ENCODE results near the gene EDN2.

Gene EDN2

DNA sequence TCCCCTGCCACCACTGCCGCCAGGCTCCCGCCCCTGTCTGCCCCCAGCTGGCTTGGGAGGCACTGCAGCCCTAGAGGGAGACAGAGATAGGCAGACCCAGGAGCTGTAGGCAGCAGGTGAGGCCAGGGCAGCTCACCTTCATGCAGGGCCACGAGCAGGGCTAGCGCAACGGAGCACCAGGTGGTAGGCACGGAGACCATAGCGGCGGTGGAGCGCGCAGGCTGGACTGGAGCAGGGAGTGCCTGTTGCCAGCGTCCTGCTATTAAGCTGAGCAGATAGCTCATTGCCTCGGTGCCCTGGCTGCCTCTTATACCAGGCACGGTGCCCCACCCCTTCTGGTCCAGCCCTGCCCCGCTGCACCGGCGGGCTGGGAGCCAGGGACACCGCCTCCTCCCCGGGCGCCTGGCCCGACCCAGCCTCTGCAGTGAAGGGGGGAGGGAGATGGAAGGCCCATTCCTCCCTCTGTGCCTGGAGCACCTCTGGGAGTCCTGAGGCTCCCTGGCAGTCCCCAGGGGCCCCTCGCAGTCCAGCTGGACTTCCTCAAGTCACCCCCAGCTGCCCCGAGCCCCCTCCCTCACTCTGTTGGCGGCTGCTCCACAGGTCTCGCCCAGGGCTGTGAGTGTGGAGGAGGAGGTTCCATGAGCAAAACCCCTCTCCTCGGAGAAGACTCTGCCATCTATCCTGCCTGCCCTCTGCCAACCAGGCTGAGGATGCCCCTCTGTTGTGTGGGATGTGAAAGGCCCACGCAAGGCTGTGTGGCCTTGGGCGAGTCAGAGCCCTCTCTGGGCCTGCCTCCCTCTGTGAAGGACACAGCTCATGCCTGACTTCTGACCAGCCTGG is at the start of gene EDN2:
Gene EDN2 (minus strand): TSS at position 282 of the 840 bp plus-strand sequence. CDS start 82 bp downstream, at position 200.
- DNase-seq (ENCODE audit: low read depth), result no peak

DNA sequence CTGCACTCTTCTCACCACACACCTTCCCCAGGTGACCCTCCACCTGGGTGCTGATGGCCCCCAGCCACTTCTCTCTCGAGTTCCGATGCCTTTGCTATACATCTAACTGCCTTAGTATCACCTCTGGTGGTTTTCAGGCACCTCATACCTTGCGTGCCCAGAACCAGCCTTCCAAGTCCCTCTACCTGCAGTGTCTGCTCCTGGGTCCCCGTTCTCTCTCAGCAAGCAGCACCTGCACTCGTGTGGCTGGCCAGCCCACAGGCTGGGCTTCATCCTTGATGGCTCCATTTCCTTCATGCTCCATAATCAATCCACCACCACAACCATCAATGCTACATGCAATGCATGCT is 49.2 kb upstream of the EDN2 start:
- DNase-seq (ENCODE audit: low read depth), result no peak

DNA sequence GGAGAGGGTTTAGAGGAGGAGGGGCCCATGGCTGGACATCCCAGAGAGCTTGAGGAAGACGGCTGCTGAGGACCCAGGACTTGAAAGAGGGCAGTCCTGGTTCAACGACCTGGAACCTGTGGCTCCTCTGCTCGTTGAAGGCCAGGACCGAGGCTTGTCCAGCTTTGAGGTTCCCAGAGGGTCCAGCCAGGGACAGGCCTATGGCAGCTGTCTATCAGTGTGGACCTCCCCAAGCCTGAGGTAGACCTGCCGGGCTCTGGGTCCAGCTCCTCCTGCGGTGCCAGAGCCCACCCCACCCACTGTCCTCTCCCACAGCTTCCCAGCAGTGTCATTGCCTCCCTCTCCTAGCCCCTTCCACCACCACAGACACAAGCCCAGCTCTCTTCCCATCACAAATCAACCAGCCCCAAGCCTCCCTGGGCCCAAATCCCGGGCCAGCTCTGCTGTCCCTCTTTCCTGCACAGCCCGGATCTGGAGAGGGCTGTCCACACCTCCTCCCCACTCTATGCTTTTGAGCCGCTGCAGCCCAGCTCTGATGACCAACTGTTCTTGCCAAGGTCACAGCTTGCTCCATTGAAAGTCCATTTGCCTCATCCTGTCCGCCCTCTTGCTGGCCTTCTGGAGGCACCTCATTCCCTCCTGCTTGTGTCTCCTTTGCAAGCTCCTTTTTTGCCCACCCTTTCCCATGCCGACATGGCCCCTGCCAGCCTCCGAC is 48.7 kb upstream of the EDN2 start:
- DNase-seq (ENCODE audit: low read depth), result no peak

DNA sequence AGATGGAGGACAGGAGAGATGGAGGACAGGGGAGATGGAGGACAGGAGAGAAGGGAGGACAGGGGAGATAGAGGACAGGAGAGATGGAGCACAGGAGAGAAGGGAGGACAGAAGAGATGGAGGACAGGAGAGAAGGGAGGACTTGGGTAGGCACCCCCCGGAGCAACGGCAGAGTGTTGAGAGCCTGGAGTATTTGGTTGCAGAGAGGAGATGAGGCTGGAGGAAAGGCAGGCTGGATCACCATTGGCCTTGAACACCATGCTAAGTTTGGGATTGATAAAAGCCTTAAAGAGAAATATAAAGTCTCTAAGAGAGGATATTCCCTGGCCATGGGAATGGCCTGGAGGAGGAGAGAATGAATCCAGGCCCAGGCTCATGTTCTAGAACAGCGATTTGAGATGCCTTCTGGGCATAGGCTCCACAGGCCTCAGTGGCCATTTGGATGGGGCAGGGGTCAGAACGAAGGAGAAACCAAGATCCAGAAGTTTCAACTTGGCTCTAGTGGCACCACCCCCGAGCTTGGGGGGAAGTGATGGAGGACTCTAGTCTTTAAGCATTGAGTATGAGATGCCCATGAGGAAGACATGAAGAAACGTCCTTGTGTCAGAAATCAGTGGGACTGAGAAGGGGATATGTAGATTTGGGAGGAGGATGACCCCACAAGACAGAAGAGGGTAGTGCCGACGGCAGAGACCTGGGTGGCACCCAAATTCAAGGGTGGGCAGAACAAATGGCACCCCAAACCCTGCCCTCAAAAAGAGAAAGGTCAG is 47.9 kb upstream of the EDN2 start:
- DNase-seq (ENCODE audit: low read depth), result no peak

DNA sequence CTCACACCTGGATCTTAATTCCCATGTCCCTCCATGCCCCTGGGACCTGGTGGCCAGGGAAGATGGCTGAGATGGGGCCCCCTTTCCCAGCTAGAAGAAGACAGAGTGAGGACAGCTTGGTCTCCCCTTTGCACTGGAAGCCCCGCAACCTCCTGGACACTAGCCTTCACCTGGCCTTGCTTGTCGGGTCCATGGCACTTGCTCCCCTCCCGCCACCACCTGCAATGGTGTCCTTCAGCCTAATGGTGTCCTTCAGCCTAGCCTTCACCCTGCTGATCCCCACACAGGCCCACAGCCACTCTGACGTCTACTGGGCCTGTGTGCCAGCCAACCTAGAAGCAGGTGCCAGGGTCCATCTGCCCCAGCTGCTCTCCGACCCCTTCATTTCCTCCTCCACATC is 45.9 kb upstream of the EDN2 start:
- no peak for DNase-seq (ENCODE audit: low read depth)

DNA sequence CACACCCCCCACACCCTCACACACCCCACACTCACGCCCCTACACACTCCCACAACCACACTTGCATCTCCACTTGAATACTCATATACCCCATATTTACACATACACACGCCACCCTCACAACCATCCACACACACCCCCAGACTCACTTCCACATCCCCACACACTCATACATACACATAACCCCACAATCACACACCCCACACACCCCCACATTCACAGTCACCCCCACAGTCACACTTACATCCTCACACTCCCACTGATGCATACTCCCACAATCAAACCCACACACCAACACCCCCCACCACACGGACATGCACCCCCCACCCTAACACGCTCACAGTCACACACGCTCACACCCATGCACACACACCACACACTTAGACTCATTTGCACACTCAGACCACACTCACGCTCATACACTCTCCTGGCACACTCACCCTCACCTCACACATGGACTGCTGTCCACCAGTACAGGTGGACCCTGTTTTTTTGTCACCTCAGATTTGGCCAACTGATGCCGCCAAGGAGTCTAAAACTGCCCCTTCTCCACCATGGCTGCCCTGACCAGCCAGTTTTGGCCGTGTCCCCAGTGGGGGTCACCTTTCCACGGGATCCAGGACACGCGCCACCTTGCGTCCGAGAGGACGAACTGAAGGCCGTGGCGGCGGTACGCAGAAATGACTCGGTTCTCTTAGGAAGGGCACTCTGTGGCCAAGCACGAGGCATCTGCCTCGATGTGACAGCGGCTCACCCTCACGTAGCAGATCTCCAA is 45.3 kb upstream of the EDN2 start:
- DNase-seq (ENCODE audit: low read depth), result no peak

DNA sequence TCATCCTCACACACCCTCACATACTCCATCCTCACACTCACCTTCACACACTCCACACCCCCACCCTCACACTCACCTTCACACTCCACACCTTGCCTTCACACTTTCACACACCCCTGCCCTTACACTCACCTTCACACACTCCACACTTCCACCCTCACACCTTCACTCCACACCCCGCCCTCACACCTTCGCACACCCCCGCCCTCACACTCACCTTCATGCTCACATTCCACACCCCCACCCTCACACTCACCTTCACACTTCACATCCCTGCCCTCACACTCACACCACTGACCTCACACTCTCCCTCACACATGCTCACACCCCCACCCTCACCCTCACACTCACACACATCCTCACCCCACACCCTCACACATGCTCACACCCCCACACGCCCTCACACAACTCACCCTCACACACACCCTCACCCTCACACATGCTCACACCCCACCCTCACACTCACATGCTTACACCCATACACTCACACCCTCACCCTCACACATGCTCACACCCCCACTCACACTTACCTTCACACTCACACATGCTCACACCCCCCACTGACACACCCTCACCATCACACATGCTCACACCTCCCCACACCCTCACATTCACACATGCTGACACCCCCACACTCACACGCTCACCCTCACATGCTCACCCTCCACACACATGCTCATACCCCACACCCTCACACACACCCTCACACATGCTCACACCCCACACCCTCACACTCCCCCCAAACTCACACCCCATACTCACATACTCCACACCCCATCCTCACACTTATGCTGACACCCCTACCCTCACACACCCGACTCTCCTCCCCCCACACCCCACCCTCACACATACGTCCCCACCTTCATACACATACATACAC is 44.5 kb upstream of the EDN2 start:
- DNase-seq (ENCODE audit: low read depth), result no peak

DNA sequence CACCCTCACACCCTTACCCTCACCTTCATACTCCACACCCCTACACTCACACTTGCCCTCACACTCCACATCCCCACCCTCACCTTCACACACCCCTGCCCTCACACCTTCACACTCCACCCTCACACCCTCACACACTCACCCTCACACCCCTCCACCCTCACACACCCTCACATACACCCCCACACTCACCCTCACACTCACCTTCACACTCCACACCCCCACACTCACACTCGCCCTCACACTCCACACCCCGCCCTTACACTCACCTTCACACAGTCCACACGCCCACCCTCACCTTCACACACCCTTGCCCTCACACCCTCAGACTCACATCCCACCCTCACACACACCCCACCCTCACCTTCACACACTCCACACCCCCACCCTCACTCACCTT is 43.6 kb upstream of the EDN2 start:
- no peak for DNase-seq (ENCODE audit: low read depth)

DNA sequence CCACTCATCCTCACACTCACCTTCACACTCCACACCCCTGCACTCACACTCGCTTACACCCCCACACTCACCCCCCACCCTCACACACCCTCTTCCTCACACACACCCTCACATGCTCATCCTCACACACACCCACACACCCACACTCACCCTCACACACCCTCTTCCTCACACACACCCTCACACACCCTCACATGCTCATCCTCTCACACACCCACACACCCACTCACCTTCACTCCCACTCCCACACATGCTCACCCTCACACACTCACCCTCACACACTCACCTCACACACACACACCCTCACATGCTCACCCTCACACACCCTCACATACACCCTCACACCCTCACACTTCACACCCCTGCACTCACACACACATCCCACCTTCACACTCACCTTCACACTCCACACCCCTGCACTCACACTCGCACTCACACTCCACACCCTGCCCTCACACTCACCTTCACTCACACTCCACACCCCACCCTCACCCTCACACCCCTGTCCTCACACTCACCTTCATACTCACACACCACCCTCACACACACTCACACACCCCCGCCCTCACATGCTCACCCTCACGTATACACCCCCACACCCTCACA is 42.6 kb upstream of the EDN2 start:
- DNase-seq (ENCODE audit: low read depth), result no peak

DNA sequence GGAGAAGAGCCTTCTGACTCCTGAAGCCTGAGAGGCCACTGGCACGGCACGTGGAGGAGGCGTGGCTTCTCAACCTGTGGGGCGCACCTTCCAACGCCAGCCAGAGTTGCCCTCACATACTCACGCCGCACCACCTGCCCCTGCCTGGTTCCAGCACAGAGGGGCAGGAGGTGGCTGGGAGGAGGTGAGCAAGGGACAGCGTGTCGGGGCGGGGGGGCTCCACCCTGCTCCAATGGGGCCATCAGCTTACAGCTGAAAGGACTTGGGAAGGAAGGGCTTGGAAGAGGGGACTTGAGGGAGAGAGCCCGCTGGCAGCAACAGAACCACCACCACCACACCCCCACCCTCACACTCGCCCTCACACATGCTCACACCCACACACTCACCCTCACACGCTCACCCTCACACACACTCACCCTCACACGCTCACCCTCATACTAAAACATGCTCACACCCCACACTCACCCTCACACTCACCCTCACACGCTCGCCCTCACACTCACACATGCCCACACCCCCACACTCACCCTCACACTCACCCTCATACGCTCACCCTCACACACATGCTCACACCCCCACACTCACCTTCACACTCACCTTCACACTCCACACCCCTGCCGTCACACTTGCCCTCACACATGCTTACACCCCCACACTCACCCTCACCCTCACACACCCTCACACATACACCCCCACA is 41.6 kb upstream of the EDN2 start:
- DNase-seq (ENCODE audit: low read depth), result no peak

DNA sequence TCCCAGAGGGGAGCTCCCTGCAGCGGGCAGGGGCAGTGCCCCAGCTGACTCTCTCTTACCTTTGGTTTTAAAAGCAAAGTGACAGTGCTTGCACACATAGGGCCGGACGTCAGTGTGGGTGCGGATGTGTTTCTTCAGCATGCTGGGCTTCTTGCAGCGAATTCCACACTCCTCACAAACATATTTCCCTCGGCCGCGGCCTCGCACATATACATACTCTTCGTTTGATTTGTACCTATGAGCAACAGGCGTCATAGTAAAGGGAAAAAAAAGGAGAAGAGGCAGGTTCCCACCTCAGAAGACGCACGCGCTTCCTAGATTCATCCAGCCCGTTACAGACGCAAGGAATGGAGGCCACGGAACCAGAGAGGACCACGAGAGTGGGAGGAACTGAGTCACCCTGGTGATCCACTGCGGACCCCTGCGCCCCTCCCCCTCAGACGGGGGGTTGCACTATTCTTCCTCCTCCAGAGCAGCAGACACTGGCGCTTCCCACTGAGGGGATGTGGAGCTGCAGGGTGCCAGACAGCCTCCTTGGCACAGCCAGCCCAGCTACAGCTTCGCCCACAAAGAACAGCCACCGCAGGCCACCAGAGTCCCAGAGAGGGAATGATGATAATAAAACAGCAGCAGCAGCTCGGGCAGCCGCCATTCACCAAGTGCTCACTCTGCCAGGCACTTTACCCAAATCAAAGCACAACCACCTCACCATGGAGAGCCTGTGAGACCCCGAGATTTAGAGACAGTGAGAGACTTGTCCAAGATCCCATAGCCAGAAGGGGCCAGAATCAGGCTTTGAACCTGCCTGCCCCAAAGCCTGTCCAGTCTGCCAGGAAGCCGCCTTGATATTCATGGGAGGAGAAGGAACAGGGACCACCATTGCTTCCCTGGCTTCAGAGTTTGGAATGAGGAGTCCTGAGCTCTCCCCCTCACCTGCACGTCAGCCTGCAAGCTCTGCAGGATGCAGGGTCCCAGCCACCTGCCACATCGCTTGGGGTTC is 40.5 kb upstream of the EDN2 start:
- no peak for DNase-seq (ENCODE audit: low read depth)

DNA sequence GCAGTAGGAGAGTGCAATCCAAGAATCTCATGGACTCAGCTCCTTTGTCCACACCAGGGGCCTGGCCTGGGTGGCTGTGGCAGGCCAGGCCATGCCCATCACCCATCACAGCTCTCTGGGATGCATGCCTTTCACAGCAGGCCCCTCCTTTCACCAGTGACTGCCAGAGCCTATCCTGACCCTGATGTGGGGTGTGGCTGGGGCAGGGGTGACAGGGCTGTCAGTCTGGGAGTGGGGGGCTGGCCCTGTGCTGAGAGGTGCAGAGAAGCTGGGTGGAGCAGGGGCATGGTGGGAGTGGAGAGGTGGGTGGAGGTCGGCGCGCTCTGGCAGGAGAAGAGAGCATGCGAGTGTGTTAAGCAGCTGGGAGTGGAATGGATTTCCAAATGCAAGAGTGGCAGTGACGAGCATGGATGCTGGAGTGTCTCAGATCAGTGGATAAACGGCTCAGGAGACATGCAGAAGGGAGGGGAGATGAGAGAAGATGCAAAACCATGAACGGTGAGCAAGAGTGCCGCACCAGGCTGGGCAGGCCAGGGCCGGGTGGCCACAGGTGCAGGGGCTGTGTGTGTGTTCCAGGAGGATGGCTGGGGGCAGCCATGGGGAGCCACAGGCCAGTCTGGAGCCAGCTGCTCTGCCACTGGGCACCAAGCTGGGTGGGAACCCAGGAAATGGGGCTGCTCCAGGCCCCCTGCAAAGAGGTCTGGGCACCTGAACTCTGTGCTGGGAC is 39.6 kb upstream of the EDN2 start:
- DNase-seq (ENCODE audit: low read depth), result no peak

DNA sequence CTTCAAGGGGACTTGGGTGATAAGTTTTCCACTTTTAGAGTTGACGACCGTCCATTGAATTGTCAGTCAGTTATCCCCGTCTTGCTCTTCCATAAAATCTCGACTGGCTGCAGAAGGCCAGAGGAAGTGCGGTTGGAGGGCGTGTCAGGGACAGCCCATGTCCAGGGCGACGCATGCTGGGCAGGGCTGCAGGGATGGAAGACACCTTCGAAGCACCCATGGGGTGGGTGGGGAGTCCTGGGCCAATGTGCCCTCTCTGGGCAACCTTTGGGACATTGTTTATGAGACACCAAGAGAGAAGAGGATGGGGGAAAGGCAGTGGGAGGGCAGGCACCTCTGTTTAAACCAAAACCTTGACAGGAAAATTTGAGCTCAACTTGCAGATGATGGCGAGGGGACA is 38.6 kb upstream of the EDN2 start:
- no peak for DNase-seq (ENCODE audit: low read depth)

DNA sequence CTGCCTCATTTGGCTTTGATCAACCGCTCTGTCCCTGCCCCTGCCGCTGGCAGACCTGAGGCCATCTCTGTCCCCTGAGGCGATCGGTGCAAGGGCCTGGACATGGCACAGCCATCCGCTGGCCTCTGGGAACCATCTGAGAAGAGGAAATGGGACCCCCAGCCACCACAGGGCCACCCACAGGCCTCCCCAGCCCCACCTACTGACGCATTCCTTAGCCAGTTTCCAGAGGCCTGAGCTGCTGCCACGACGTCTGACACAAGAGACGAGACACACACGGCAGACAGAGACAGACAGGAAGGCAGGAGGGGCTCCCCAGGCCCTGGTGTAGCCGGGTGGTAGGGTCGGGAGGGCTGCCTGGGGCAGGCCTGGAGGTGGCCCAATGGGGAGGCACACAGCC is 37.3 kb upstream of the EDN2 start:
- DNase-seq (ENCODE audit: low read depth), result no peak

DNA sequence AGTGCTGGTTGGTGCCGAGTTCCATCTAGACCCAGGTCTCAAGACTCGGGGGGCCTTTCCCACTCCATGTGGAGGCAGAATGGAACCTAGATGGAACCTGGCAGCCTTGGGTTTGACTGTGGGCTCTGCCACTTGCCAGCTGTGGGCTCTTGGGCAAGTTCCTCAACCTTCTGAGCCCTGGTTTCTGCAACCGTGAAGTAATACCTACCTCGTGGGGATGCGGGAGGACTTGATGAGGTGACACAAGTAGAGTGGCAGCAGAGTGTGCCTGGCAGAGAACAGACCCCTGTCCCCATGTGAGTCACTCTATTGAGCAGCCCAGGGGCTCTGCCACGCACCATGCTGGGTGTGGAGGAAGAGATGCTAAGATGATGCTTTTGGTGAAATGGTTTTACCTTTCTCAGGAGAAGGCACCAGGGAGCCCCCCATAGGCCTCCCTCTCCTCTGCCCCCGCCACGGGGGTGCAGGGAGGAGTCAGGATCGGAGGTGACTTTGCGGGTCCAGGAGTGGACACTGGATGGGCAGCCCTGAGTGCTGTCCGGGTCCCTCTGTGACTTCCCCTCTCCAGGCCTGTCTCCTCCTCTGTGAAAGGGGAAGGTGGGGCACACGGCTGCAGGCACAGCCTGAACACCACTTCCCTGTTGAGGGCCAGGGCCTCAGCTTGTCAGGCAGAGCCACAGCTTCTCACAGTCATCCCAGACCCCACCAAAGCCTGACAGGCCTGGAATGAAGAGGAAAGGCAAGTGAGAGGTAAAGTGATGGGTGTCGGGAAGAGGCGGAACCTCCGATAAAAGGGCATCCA is 36.7 kb upstream of the EDN2 start:
- DNase-seq (ENCODE audit: low read depth), result no peak

DNA sequence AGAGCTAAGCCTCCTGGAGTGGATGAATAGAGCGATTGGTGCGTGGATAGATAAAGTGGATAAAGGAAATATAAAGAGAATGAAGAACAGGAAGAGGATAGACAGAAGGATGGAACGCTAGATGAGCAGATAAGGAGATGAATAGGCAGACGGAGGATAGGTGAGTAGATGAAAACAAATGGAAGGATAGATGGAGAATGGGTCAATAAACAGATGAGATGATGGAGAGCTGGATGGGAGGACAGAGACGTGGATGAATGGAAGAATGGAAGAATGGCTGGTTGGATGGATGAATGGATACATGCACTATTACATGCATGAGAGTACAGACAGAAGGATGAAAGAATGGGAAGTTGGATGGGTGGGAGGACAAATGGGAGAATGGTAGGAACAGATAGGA is 35.2 kb upstream of the EDN2 start:
- no peak for DNase-seq (ENCODE audit: low read depth)

DNA sequence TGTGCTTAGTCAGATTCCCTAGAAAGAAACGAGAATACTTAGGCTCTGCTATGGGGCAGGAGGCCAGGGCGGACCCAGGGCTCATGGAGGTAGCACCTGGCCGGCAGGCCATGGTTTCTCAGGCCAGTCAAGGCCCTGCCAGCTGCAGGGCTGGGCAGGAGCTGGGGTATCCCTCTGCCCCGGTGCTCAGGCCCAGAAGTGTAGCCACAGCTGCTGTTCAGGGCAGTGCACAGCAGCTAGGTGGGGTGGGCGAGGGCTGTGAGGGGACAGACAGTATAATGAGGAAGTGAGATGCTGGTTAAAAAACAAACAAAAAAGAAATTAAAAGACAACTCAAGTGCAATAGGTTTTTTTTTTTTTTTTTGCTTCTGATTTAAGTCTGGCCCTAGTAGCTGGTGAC is 34.0 kb upstream of the EDN2 start:
- DNase-seq (ENCODE audit: low read depth), result no peak
